Spleen (tissue), 7 donors: Measurements from ENCODE around the gene FUT8.

Source experiments
- POLR2A ChIP-seq, 3 donors: fragments of 450-650 bp; IDR thresholded peaks; one replicate each; pipeline ENCODE4 v1.5.1; 2017; ENCODE audit warnings: antibody characterized with exemption in 3 of 3, mild to moderate bottlenecking in 1 of 3
- POLR2AphosphoS5 ChIP-seq, 3 donors: sonication (generic); formaldehyde crosslinking; IDR thresholded peaks; one replicate each; pipeline ENCODE4 v1.5.1; 2017; ENCODE audit warnings: antibody characterized with exemption in 3 of 3
- TF ChIP-seq, protein P1 (sequence below), 11 experiments: fragments of 200-600 bp in 7 of 11; fragments of 450-650 bp in 4 of 11; sonication (generic) in 4 of 11; IDR thresholded peaks in 8 of 11; conservative IDR thresholded peaks in 3 of 11; 1 replicate in 7 of 11; 2 replicates in 4 of 11; pipeline versions ENCODE4 v1.4.0 to v1.8.0; 2016 to 2021; ENCODE audit warnings: antibody characterized with exemption in 11 of 11, inconsistent platforms in 4 of 11, mild to moderate bottlenecking in 1 of 11
- donor health status: DM: no; HTN: no; CAD: no; lungs with moderate emphysema.
- donor health status: DM: no; HTN: no; CAD: no.
- donor health status: DM: no; HTN: no; CAD: no.

DNA sequence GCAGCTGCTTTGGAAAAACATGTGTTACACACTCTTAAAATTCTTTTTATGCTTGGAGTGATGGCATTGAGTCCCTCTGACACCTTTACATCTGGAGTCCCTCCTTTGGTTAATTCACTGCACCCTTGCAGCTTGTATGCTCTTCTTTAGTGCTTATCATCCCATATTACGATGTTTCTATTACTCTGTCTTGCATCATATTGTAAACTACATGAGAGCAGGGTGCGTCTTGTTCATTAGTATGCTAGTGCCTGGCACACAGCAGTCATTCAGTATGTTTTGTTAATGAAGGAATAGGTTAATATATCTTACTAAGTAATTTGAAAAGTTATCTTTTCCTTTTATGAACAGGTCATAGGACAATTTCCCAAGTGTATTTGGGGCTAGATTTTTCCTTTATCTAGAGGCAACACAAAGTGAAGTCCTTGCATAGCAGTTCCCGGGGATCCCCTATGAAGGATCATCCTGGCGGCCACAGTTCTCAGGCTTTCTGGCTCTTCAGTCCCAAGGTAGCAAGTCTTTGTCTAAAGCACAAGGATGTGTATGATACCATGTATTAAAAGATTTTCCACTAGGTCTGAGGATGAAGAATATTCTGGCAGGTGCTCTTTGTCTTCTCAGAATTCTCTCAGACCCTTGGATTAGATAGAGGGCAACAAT is 363.8 kb downstream of the FUT8 start:
- TF ChIP-seq, protein P1, sequence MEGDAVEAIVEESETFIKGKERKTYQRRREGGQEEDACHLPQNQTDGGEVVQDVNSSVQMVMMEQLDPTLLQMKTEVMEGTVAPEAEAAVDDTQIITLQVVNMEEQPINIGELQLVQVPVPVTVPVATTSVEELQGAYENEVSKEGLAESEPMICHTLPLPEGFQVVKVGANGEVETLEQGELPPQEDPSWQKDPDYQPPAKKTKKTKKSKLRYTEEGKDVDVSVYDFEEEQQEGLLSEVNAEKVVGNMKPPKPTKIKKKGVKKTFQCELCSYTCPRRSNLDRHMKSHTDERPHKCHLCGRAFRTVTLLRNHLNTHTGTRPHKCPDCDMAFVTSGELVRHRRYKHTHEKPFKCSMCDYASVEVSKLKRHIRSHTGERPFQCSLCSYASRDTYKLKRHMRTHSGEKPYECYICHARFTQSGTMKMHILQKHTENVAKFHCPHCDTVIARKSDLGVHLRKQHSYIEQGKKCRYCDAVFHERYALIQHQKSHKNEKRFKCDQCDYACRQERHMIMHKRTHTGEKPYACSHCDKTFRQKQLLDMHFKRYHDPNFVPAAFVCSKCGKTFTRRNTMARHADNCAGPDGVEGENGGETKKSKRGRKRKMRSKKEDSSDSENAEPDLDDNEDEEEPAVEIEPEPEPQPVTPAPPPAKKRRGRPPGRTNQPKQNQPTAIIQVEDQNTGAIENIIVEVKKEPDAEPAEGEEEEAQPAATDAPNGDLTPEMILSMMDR (IDR thresholded peaks at IDR 0.05 in 8 of 11, conservative IDR thresholded peaks at IDR 0.05 in 3 of 11) = no peak
- TF ChIP-seq POLR2A (IDR thresholded peaks at IDR 0.05) = no peak
- no peak for TF ChIP-seq POLR2AphosphoS5 (IDR thresholded peaks at IDR 0.05)
